GM12878 (cell line): ENCODE measurements around the gene RASL10A. TPM values are rescaled to one million over a fixed set of nuclear protein-coding genes. Genes with fewer than 3 reads are reported as not detected.
A peak's percentile ranks its signal among the peaks of the same experiment; 100 is the strongest.
"Not testable (repeated sequence)": the region's sequence is repeated elsewhere in the genome, so short reads cannot be mapped to it uniquely, and the experiment has no call there.

Source experiments
- ATAC-seq: fragments of 200-7000 bp; cut with Tn5 transposase; 3 replicates; pipeline ENCODE4 v1.9.1; 2020; ENCODE audit warnings: mild to moderate bottlenecking, moderate library complexity
- BruUV-seq: library from RNA; stranded (reverse); fragments of 400-500 nt; replicated peaks from 2 replicates; lab custom pipeline; 2021; lab: Mats Ljungman, UMichigan
- CTCF ChIA-PET: fragments of 300-600 bp; sonication (Branson Sonifier 250); formaldehyde crosslinking; extraction: SDS; loops from one replicate; lab custom pipeline; 2021; ENCODE audit warnings: inconsistent platforms; lab: Yijun Ruan, JAX
- POLR2A ChIA-PET: fragments of 350-600 bp; formaldehyde crosslinking; extraction: SDS; loops from one replicate; lab custom pipeline; 2021; ENCODE audit warnings: inconsistent platforms; lab: Charles Lee
- RAD21 ChIA-PET: fragments of 300-600 bp; sonication (Branson Sonifier 250); formaldehyde crosslinking; loops from one replicate; lab custom pipeline; 2023; ENCODE audit warnings: antibody characterized with exemption; ENCODE audit not compliant: unreplicated experiment; lab: Charles Lee
- SMC1A ChIA-PET: fragments of 300-600 bp; sonication (Branson Sonifier 250); formaldehyde crosslinking; loops from one replicate; lab custom pipeline; 2023; ENCODE audit not compliant: unreplicated experiment, uncharacterized antibody; lab: Charles Lee
- DNase-seq: peaks from one replicate; pipeline ENCODE4 v3.0.0-alpha.2; 2011; ENCODE audit warnings: low read depth, low spot score
- FAIRE-seq: peaks from 3 replicates; lab custom pipeline; 2011; peaks lifted over from hg19 to GRCh38; lab: Jason Lieb, UNC
- H2AFZ ChIP-seq: 2 replicates; pipeline ENCODE4 v1.6.0; 2011; ENCODE audit warnings: low read depth, low read length, control low read depth; ENCODE audit not compliant: control insufficient read depth
- H3K27ac ChIP-seq: 2 replicates; pipeline ENCODE4 v1.5.1; 2011; ENCODE audit warnings: control low read depth; ENCODE audit not compliant: control insufficient read depth, insufficient read depth
- H3K27me3 ChIP-seq, 2 experiments: replicated peaks in 1 of 2; 2 replicates each; pipeline versions ENCODE4 v1.6.0 to v1.6.1; 2011; ENCODE audit warnings: low read length in 1 of 2; ENCODE audit not compliant: control insufficient read depth in 2 of 2, insufficient read depth in 2 of 2
- H3K36me3 ChIP-seq, 2 experiments: 2 replicates each; pipeline ENCODE4 v1.5.1; 2011; ENCODE audit warnings: low read length in 1 of 2; ENCODE audit not compliant: control insufficient read depth in 2 of 2, insufficient read depth in 2 of 2
- H3K4me1 ChIP-seq: 2 replicates; pipeline ENCODE4 v1.6.1; 2011; ENCODE audit warnings: mild to moderate bottlenecking, low read length, moderate library complexity, mixed read lengths; ENCODE audit not compliant: control insufficient read depth, insufficient read depth
- H3K4me2 ChIP-seq: 2 replicates; pipeline ENCODE4 v1.6.0; 2011; ENCODE audit warnings: control low read depth; ENCODE audit not compliant: control insufficient read depth, insufficient read depth
- H3K4me3 ChIP-seq: fragments of 200-600 bp; sonication (generic); 2 replicates; pipeline ENCODE4 v1.5.1; 2016
- H3K79me2 ChIP-seq: 2 replicates; pipeline ENCODE4 v1.6.0; 2011; ENCODE audit warnings: low read length; ENCODE audit not compliant: control insufficient read depth, insufficient read depth
- H3K9ac ChIP-seq: 2 replicates; pipeline ENCODE4 v1.8.0; 2011; ENCODE audit warnings: low read length, control low read depth, mixed read lengths; ENCODE audit not compliant: control insufficient read depth, insufficient read depth
- H3K9me3 ChIP-seq: replicated peaks from 3 replicates; pipeline ENCODE4 v1.5.1; 2011; ENCODE audit warnings: mild to moderate bottlenecking, low read length; ENCODE audit not compliant: control insufficient read depth, insufficient read depth
- H4K20me1 ChIP-seq: 2 replicates; pipeline ENCODE4 v1.6.0; 2011; ENCODE audit not compliant: control insufficient read depth, insufficient read depth
- CBX5 ChIP-seq: sonication (generic); IDR thresholded peaks from 2 replicates; pipeline ENCODE4 v1.6.1; 2016; ENCODE audit warnings: low read depth, moderate library complexity, mild to moderate bottlenecking, inconsistent platforms
- IKZF2 ChIP-seq, 2 experiments: fragments of 450-650 bp; IDR thresholded peaks; 2 replicates each; pipeline ENCODE4 v1.6.1; 2017; ENCODE audit warnings: mild to moderate bottlenecking in 2 of 2, moderate library complexity in 2 of 2
- KDM1A ChIP-seq: fragments of 200-600 bp; sonication (generic); IDR thresholded peaks from 2 replicates; pipeline ENCODE4 v1.6.1; 2016; ENCODE audit warnings: borderline replicate concordance
- MXI1 ChIP-seq: fragments of 150-350 bp; IDR thresholded peaks from 2 replicates; pipeline ENCODE4 v1.6.1; 2011; ENCODE audit warnings: low read depth, mild to moderate bottlenecking, inconsistent platforms, low read length, improper control_type of control experiment
- MYC ChIP-seq: IDR thresholded peaks from 2 replicates; pipeline ENCODE4 v1.6.1; 2011; ENCODE audit warnings: mild to moderate bottlenecking, low read length, moderate library complexity, inconsistent platforms; ENCODE audit not compliant: insufficient read depth, insufficient replicate concordance, insufficient read length, severe bottlenecking
- NFYB ChIP-seq: IDR thresholded peaks from 2 replicates; pipeline ENCODE4 v1.6.1; 2011; ENCODE audit warnings: low read depth, mild to moderate bottlenecking, low read length, improper control_type of control experiment, moderate library complexity; ENCODE audit not compliant: insufficient read depth
- RAD51 ChIP-seq: fragments of 450-650 bp; IDR thresholded peaks from 2 replicates; pipeline ENCODE4 v1.6.1; 2016; ENCODE audit warnings: moderate library complexity, mild to moderate bottlenecking, inconsistent platforms
- RELB ChIP-seq: fragments of 450-650 bp; IDR thresholded peaks from 2 replicates; pipeline ENCODE4 v1.6.1; 2017; ENCODE audit warnings: low read depth, mild to moderate bottlenecking, moderate library complexity
- SMAD5 ChIP-seq: IDR thresholded peaks from 2 replicates; pipeline ENCODE4 v1.6.1; 2016; ENCODE audit warnings: antibody characterized with exemption, low read depth
- SRF ChIP-seq, 2 experiments: IDR thresholded peaks; 2 replicates each; pipeline ENCODE4 v1.6.1; 2011; ENCODE audit warnings: low read depth in 2 of 2, low read length in 2 of 2, mild to moderate bottlenecking in 1 of 2, moderate library complexity in 1 of 2
- TCF3 ChIP-seq: IDR thresholded peaks from 2 replicates; pipeline ENCODE4 v1.6.1; 2012; ENCODE audit warnings: low read depth, mild to moderate bottlenecking, low read length, borderline replicate concordance; ENCODE audit not compliant: insufficient read depth
- USF1 ChIP-seq: IDR thresholded peaks from 2 replicates; pipeline ENCODE4 v1.6.1; 2011; ENCODE audit warnings: borderline replicate concordance, low read depth, mild to moderate bottlenecking, moderate library complexity, mixed read lengths, low read length; ENCODE audit not compliant: insufficient read depth; ENCODE audit errors: extremely low read length
- YBX1 ChIP-seq: fragments of 450-650 bp; IDR thresholded peaks from 2 replicates; pipeline ENCODE4 v1.6.1; 2016; ENCODE audit warnings: antibody characterized with exemption
- WGBS: methylation state at CpG from one replicate; pipeline ENCODE4 v1.1.6; 2016; ENCODE audit warnings: low lambda C conversion rate; ENCODE audit not compliant: insufficient replicate concordance, insufficient coverage; ENCODE audit errors: missing lambda C conversion rate; 5-methylcytosine and 5-hydroxymethylcytosine counted together
- in situ Hi-C: fragments of 300-500 bp; cut with MboI; formaldehyde crosslinking; loops from 9 replicates; pipeline ENCODE4 v1.14.3; 2018; ENCODE audit warnings: mixed read lengths
- intact Hi-C: fragments of 100-400 bp; cut with micrococcal nuclease; formaldehyde crosslinking; loops from one replicate; pipeline ENCODE4 v1.14.2; 2022; ENCODE audit not compliant: unreplicated experiment
- polyA plus RNA-seq, 11 experiments: library from polyadenylated mRNA; depleted of rRNA in 4 of 11; unstranded in 6 of 11; stranded (reverse) in 5 of 11; fragments of >200 nt; fragmentation: Nextera tagmentation in 4 of 11; fragmentation: Illumina TruSeq in 1 of 11; extraction: Ambion mirVana in 4 of 11; extraction: Trizol in 1 of 11; gene quantifications; 1 replicate in 1 of 11; 2 replicates in 10 of 11; pipeline versions ENCODE4 v1.2.1 to v1.2.3, GENCODE V29; 2011 to 2016; ENCODE audit warnings: inconsistent platforms in 2 of 11, missing spikeins in 2 of 11, low read depth in 1 of 11
- total RNA-seq, 4 experiments: library from RNA; depleted of rRNA in 3 of 4; stranded (reverse); fragments of >200 nt in 3 of 4; fragmentation: Illumina TruSeq in 1 of 4; extraction: Trizol in 1 of 4; gene quantifications; 2 replicates each; pipeline versions ENCODE4 v1.2.1 to v1.2.3, GENCODE V29; 2013 to 2021

The RASL10A gene
- total and polyA plus RNA-seq, 10 of the 15 experiments (the other 5 are each of a cell fraction or from before 2014, with no cell fraction given) = 0.12 to 0.46 (median 0.21) TPM; not detected in 6

- no peak for TF ChIP-seq SMAD5
Observed at GRCh38 chr22:29345932-29346331, 30.4 kb upstream of the RASL10A start (continued).

GRCh38 chr22:29344889-29345288 lies 29.4 kb upstream of the RASL10A start:
- POLR2A ChIA-PET = interaction anchor here (0.6 kb wide), 1 partner anchor 73 kb away, joined by 3 read pairs; no protein-coding TSS in a partner anchor
- FAIRE-seq = peak; percentile 38
- not testable (repeated sequence) for H3K4me2 ChIP-seq

GRCh38 chr22:29344137-29344536 lies 28.6 kb upstream of the RASL10A start:
- ChIA-PET SMC1A (interaction anchor here (0.9 kb wide), 1 partner anchor 168 kb away, joined by 3 read pairs; no protein-coding TSS in a partner anchor), POLR2A (interaction anchor here (0.6 kb wide), 1 partner anchor 72 kb away, joined by 3 read pairs; no protein-coding TSS in a partner anchor), RAD21 (no interaction called here), CTCF (interaction anchor here (1.2 kb wide), 1 partner anchor 31 kb away, joined by 4 read pairs; no protein-coding TSS in a partner anchor)
- Histone ChIP-seq H3K27ac (no peak overlapping the region), H3K4me1 (no peaks in the 10 kb centered on the region), H3K4me2 (no peak overlapping the region), H3K4me3 (no peak overlapping the region), H3K9ac (no peak overlapping the region), H3K36me3 (peaks cover 28 to 50% of the 10 kb centered on the region in 2 experiments), H3K9me3 (no peaks in the 10 kb centered on the region), H4K20me1 (no peaks in the 10 kb centered on the region; the same call in 1 of the 2 replicates), H2AFZ (no peak overlapping the region), H3K27me3 (no peaks in the 10 kb centered on the region), H3K79me2 (no peaks in the 10 kb centered on the region)
- DNase-seq = no peak
- BruUV-seq = no TSS peak
- 78% methylated on average over 4 of the region's 5 CpGs for WGBS
- intact Hi-C loops (no loop called here), in situ Hi-C loops (no loop called here)
- FAIRE-seq = no peak
- no peak for ATAC-seq
- no peak for TF ChIP-seq CBX5
- no peak for TF ChIP-seq YBX1
- no peak for TF ChIP-seq RAD51
- TF ChIP-seq MXI1 = no peak
- no peak for TF ChIP-seq NFYB
- no peak for TF ChIP-seq IKZF2 (IDR thresholded peaks at IDR 0.05)
- no peak for TF ChIP-seq TCF3
- no peak for TF ChIP-seq MYC
- no peak for TF ChIP-seq KDM1A
- no peak for TF ChIP-seq RELB
- TF ChIP-seq USF1 = no peak
- no peak for TF ChIP-seq SRF (IDR thresholded peaks at IDR 0.05; ENCODE audit: low read depth in 2 of 2, low read length in 2 of 2)

More at GRCh38 chr22:29344889-29345288, 29.4 kb upstream of the RASL10A start:
- in situ Hi-C loops, H3K9ac ChIP-seq, DNase-seq, H3K4me1 ChIP-seq, BruUV-seq, ATAC-seq, H3K27me3 ChIP-seq, H3K9me3 ChIP-seq, H3K79me2 ChIP-seq, RAD21 ChIA-PET, H4K20me1 ChIP-seq, intact Hi-C loops, CTCF ChIA-PET, H2AFZ ChIP-seq, H3K27ac ChIP-seq, H3K4me3 ChIP-seq: not testable (repeated sequence)
- H3K36me3 ChIP-seq = peaks cover 27 to 49% of the 10 kb centered on the region in 2 experiments
- 85% methylated on average over 5 of the region's 5 CpGs for WGBS
- SMC1A ChIA-PET = interaction anchor here (0.9 kb wide), 1 partner anchor 167 kb away, joined by 3 read pairs; no protein-coding TSS in a partner anchor
